Muscle of leg (tissue), 11 donors: ENCODE data around the gene LRP1B. TPM values are rescaled to one million over a fixed set of nuclear protein-coding genes. Genes with fewer than 3 reads are reported as not detected.
"Not testable (repeated sequence)": the region's sequence is repeated elsewhere in the genome, so short reads cannot be mapped to it uniquely, and the experiment has no call there.

ENCODE experiments used
- DNase-seq: peaks from one replicate; pipeline ENCODE4 v3.0.0; 2013
- H3K27ac ChIP-seq: one replicate; pipeline ENCODE4 v1.5.1; 2013; ENCODE audit warnings: mild to moderate bottlenecking, low read length, control low read depth
- H3K27me3 ChIP-seq: one replicate; pipeline ENCODE4 v1.6.1; 2013; ENCODE audit warnings: low read length; ENCODE audit not compliant: control insufficient read depth, insufficient read depth
- H3K36me3 ChIP-seq: one replicate; pipeline ENCODE4 v1.6.1; 2013; ENCODE audit warnings: low read length; ENCODE audit not compliant: control insufficient read depth, insufficient read depth
- H3K4me1 ChIP-seq: one replicate; pipeline ENCODE4 v1.6.1; 2013; ENCODE audit warnings: low read length; ENCODE audit not compliant: control insufficient read depth, insufficient read depth
- H3K4me3 ChIP-seq: one replicate; pipeline ENCODE4 v1.5.1; 2013; ENCODE audit warnings: low read length, control low read depth
- H3K9me3 ChIP-seq: replicated peaks from 2 replicates; pipeline ENCODE4 v1.6.1; 2013; ENCODE audit warnings: low read depth, low read length; ENCODE audit not compliant: control insufficient read depth
- WGBS: methylation state at CpG from one replicate; pipeline ENCODE4 v1.1.5; 2013; ENCODE audit warnings: missing lambda C conversion rate; ENCODE audit not compliant: insufficient coverage; 5-methylcytosine and 5-hydroxymethylcytosine counted together
- polyA plus RNA-seq, 8 donors: library from polyadenylated mRNA; unstranded; fragments of 120-200 nt; gene quantifications; one replicate each; pipeline versions ENCODE4 v1.2.1 to v1.2.3, GENCODE V29; 2013; ENCODE audit warnings: inconsistent platforms in 1 of 8, low replicate concordance in 1 of 8; ENCODE audit not compliant: insufficient read length in 8 of 8, insufficient read depth in 1 of 8
- total RNA-seq: library from RNA; stranded (reverse); fragments of 120-200 nt; gene quantifications from one replicate; pipeline ENCODE4 v1.2.4, GENCODE V29; 2013

The LRP1B gene
- total and polyA plus RNA-seq, 9 donors, result 0.84 to 2.3 (median 1.4) TPM

GRCh38 chr2:140344266-140344665 is 1786.5 kb downstream of the LRP1B start:
- not testable (repeated sequence) for H3K27ac ChIP-seq, H3K36me3 ChIP-seq, H3K27me3 ChIP-seq, DNase-seq, H3K9me3 ChIP-seq, H3K4me3 ChIP-seq, H3K4me1 ChIP-seq
- WGBS, result no CpG with 5 or more reads among the region's 1 CpG

GRCh38 chr2:140338795-140339194 is 1792.0 kb downstream of the LRP1B start:
- H3K9me3 ChIP-seq, result no peaks in the 10 kb centered on the region
- no peaks in the 10 kb centered on the region for H3K27me3 ChIP-seq
- WGBS, result no CpG with 5 or more reads among the region's 1 CpG
- H3K36me3 ChIP-seq, result no peaks in the 10 kb centered on the region
- H3K4me1 ChIP-seq, result no peaks in the 10 kb centered on the region
- no peak for DNase-seq
- no peak overlapping the region for H3K4me3 ChIP-seq
- no peak overlapping the region for H3K27ac ChIP-seq

- Histone ChIP-seq H3K27me3 (no peaks in the 10 kb centered on the region), H3K27ac (no peak overlapping the region), H3K4me3 (no peak overlapping the region), H3K9me3 (no peaks in the 10 kb centered on the region), H3K36me3 (no peaks in the 10 kb centered on the region), H3K4me1 (no peaks in the 10 kb centered on the region)
- no peak for DNase-seq
- no CpG with 5 or more reads among the region's 4 CpGs for WGBS
Measured at GRCh38 chr2:140337061-140337460, 1793.8 kb downstream of the LRP1B start.

- no CpG with 5 or more reads among the region's 3 CpGs for WGBS
- Histone ChIP-seq H3K4me3 (no peak overlapping the region), H3K27me3 (no peaks in the 10 kb centered on the region), H3K27ac (no peak overlapping the region), H3K36me3 (no peaks in the 10 kb centered on the region), H3K9me3 (no peaks in the 10 kb centered on the region), H3K4me1 (no peaks in the 10 kb centered on the region)
- no peak for DNase-seq
Measured at GRCh38 chr2:140316345-140316744, 1814.5 kb downstream of the LRP1B start.

- Histone ChIP-seq H3K4me3 (no peak overlapping the region), H3K36me3 (no peaks in the 10 kb centered on the region), H3K4me1 (no peaks in the 10 kb centered on the region), H3K27ac (no peak overlapping the region), H3K27me3 (no peaks in the 10 kb centered on the region), H3K9me3 (no peaks in the 10 kb centered on the region)
- DNase-seq, result no peak
- no CpG with 5 or more reads among the region's 1 CpG for WGBS
Measured at GRCh38 chr2:140311905-140312304, 1818.9 kb downstream of the LRP1B start.

GRCh38 chr2:140308706-140309105 is 1822.1 kb downstream of the LRP1B start:
- H3K27ac ChIP-seq, result no peak overlapping the region
- H3K4me1 ChIP-seq, result no peaks in the 10 kb centered on the region
- H3K36me3 ChIP-seq, result no peaks in the 10 kb centered on the region
- H3K9me3 ChIP-seq, result no peaks in the 10 kb centered on the region
- DNase-seq, result peak; percentile 1
- H3K27me3 ChIP-seq, result no peaks in the 10 kb centered on the region
- H3K4me3 ChIP-seq, result no peak overlapping the region

GRCh38 chr2:140307532-140307931 is 1823.3 kb downstream of the LRP1B start:
- no peaks in the 10 kb centered on the region for H3K27me3 ChIP-seq
- no peak overlapping the region for H3K27ac ChIP-seq
- H3K9me3 ChIP-seq, result no peaks in the 10 kb centered on the region
- H3K36me3 ChIP-seq, result no peaks in the 10 kb centered on the region
- H3K4me3 ChIP-seq, result no peak overlapping the region
- H3K4me1 ChIP-seq, result no peaks in the 10 kb centered on the region
- no peak for DNase-seq

GRCh38 chr2:140295767-140296166 is 1835.0 kb downstream of the LRP1B start:
- DNase-seq, result no peak
- no peaks in the 10 kb centered on the region for H3K4me1 ChIP-seq
- H3K4me3 ChIP-seq, result no peak overlapping the region
- no peaks in the 10 kb centered on the region for H3K9me3 ChIP-seq
- H3K36me3 ChIP-seq, result no peaks in the 10 kb centered on the region
- no CpG with 5 or more reads among the region's 1 CpG for WGBS
- no peak overlapping the region for H3K27ac ChIP-seq
- H3K27me3 ChIP-seq, result no peaks in the 10 kb centered on the region

GRCh38 chr2:140288726-140289125 is 1842.1 kb downstream of the LRP1B start:
- no peaks in the 10 kb centered on the region for H3K36me3 ChIP-seq
- no peak overlapping the region for H3K27ac ChIP-seq
- H3K27me3 ChIP-seq, result no peaks in the 10 kb centered on the region
- no peaks in the 10 kb centered on the region for H3K9me3 ChIP-seq
- no peak for DNase-seq
- no peak overlapping the region for H3K4me3 ChIP-seq
- H3K4me1 ChIP-seq, result no peaks in the 10 kb centered on the region

- H3K27me3 ChIP-seq, result no peaks in the 10 kb centered on the region
- no peaks in the 10 kb centered on the region for H3K36me3 ChIP-seq
- WGBS, result no CpG with 5 or more reads among the region's 2 CpGs
- no peaks in the 10 kb centered on the region for H3K9me3 ChIP-seq
- no peaks in the 10 kb centered on the region for H3K4me1 ChIP-seq
- H3K27ac ChIP-seq, result no peak overlapping the region
- H3K4me3 ChIP-seq, result no peak overlapping the region
- DNase-seq, result no peak
Measured at GRCh38 chr2:140288213-140288612, 1842.6 kb downstream of the LRP1B start.

GRCh38 chr2:140286377-140286776 is 1844.4 kb downstream of the LRP1B start:
- DNase-seq, result no peak
- H3K27ac ChIP-seq, result no peak overlapping the region
- no CpG with 5 or more reads among the region's 1 CpG for WGBS
- no peaks in the 10 kb centered on the region for H3K27me3 ChIP-seq
- H3K4me3 ChIP-seq, result no peak overlapping the region
- no peaks in the 10 kb centered on the region for H3K4me1 ChIP-seq
- H3K36me3 ChIP-seq, result no peaks in the 10 kb centered on the region
- no peaks in the 10 kb centered on the region for H3K9me3 ChIP-seq
